ENCODE measurements around the gene HDAC4. TPM values are rescaled to one million over a fixed set of nuclear protein-coding genes. Genes with fewer than 3 reads are reported as not detected.

HDAC4 gene
- total and polyA plus RNA-seq, 2 donors (not counting 1 experiment from before 2014, with no cell fraction given): 13.5 to 46.0 TPM

- Histone ChIP-seq H3K36me3 (replicated peaks in 1 of 2; ENCODE audit: control extremely low read depth in 1 of 2, control insufficient read depth in 1 of 2, extremely low read depth in 1 of 2, insufficient read depth in 2 of 2, low read length in 1 of 2) (no peaks in the 10 kb centered on the region), H3K9me3 (ENCODE audit: control extremely low read depth in 1 of 3, control insufficient read depth in 2 of 3, insufficient read depth in 1 of 3, low read length in 2 of 3) (no peaks in the 10 kb centered on the region), H2AFZ (ENCODE audit: insufficient read depth, low read depth, low read length, poor library complexity, severe bottlenecking) (no peak overlapping the region), H3K4me1 (ENCODE audit: control insufficient read depth in 2 of 2, insufficient read depth in 2 of 2, low read length in 2 of 2) (peaks cover 11 to 20% of the 10 kb centered on the region in 2 donors), H3K27ac (ENCODE audit: low read length in 2 of 2) (no peak overlapping the region), H3K4me3 (ENCODE audit: control extremely low read depth in 1 of 5, extremely low read depth in 1 of 5, insufficient read depth in 1 of 5, low read depth in 2 of 5, low read length in 4 of 5) (no peak overlapping the region), H4K20me1 (ENCODE audit: control insufficient read depth, insufficient read depth, low read length, poor library complexity, severe bottlenecking) (peaks cover 12% of the 10 kb centered on the region), H3K9ac (ENCODE audit: low read length) (no peak overlapping the region), H3K79me2 (ENCODE audit: control insufficient read depth, insufficient read depth, low read length) (peaks cover 56% of the 10 kb centered on the region), H3K4me2 (replicated peaks; ENCODE audit: low read depth, low read length, poor library complexity, severe bottlenecking) (no peak overlapping the region), H3K27me3 (replicated peaks in 1 of 4; ENCODE audit: control extremely low read depth in 1 of 4, control insufficient read depth in 3 of 4, insufficient read depth in 4 of 4, low read length in 3 of 4) (no peaks in the 10 kb centered on the region)
- peak; percentile 15 for DNase-seq
- ATAC-seq (ENCODE audit: low read depth): no peak
- CTCF ChIA-PET: interaction anchor here (1.2 to 2.0 kb wide), 4 partner anchors 17 to 255 kb away, joined by 4 to 9 read pairs (median 7); no protein-coding TSS in a partner anchor
- intact Hi-C loops (cut with micrococcal nuclease): loop anchor here (5.0 kb wide), 1 partner anchor 361 kb away; no protein-coding TSS in a partner anchor
- Mint-ChIP-seq H3K27ac (no peak overlapping the region), H3K4me1 (peaks cover 33% of the 10 kb centered on the region), H3K9me3 (ENCODE audit: insufficient read depth) (no peaks in the 10 kb centered on the region), H3K27me3 (no peaks in the 10 kb centered on the region), H3K4me3 (no peak overlapping the region)
- no peak for TF ChIP-seq CTCF (IDR thresholded peaks at IDR 0.05)
- TF ChIP-seq EZH2 (IDR thresholded peaks at IDR 0.05; ENCODE audit: borderline replicate concordance, insufficient read depth, low read depth, low read length, poor library complexity, severe bottlenecking): no peak
- POLR2A ChIA-PET: interaction anchor here (0.8 kb wide), 1 partner anchor 17 kb away, joined by 4 read pairs; no protein-coding TSS in a partner anchor
- whole genome bisulfite sequencing (ENCODE audit: insufficient coverage): 97% methylated on average over 5 of the region's 10 CpGs
Measured at GRCh38 chr2:239398521-239398921, 2.3 kb downstream of the HDAC4 start.

GRCh38 chr2:239397931-239398471, 2.8 kb downstream of the HDAC4 start:
- TF ChIP-seq EZH2 (IDR thresholded peaks at IDR 0.05; ENCODE audit: borderline replicate concordance, insufficient read depth, low read depth, low read length, poor library complexity, severe bottlenecking) (no peak), CTCF (IDR thresholded peaks at IDR 0.05) (no peak)
- ChIA-PET CTCF (interaction anchor here (1.2 to 2.0 kb wide), 4 partner anchors 17 to 255 kb away, joined by 4 to 9 read pairs (median 7); no protein-coding TSS in a partner anchor), POLR2A (no interaction called here)
- intact Hi-C loops (cut with micrococcal nuclease): loop anchor here (5.0 kb wide), 1 partner anchor 361 kb away; no protein-coding TSS in a partner anchor
- Histone ChIP-seq H3K4me3 (ENCODE audit: control extremely low read depth in 1 of 5, extremely low read depth in 1 of 5, insufficient read depth in 1 of 5, low read depth in 2 of 5, low read length in 4 of 5) (no peak overlapping the region), H3K4me2 (replicated peaks; ENCODE audit: low read depth, low read length, poor library complexity, severe bottlenecking) (no peak overlapping the region), H4K20me1 (ENCODE audit: control insufficient read depth, insufficient read depth, low read length, poor library complexity, severe bottlenecking) (peaks cover 17% of the 10 kb centered on the region), H3K27me3 (replicated peaks in 1 of 4; ENCODE audit: control extremely low read depth in 1 of 4, control insufficient read depth in 3 of 4, insufficient read depth in 4 of 4, low read length in 3 of 4) (no peaks in the 10 kb centered on the region), H3K4me1 (ENCODE audit: control insufficient read depth in 2 of 2, insufficient read depth in 2 of 2, low read length in 2 of 2) (peaks cover 11 to 20% of the 10 kb centered on the region in 2 donors), H3K36me3 (replicated peaks in 1 of 2; ENCODE audit: control extremely low read depth in 1 of 2, control insufficient read depth in 1 of 2, extremely low read depth in 1 of 2, insufficient read depth in 2 of 2, low read length in 1 of 2) (no peaks in the 10 kb centered on the region), H2AFZ (ENCODE audit: insufficient read depth, low read depth, low read length, poor library complexity, severe bottlenecking) (no peak overlapping the region), H3K79me2 (ENCODE audit: control insufficient read depth, insufficient read depth, low read length) (peaks cover 61% of the 10 kb centered on the region), H3K27ac (ENCODE audit: low read length in 2 of 2) (no peak overlapping the region), H3K9ac (ENCODE audit: low read length) (no peak overlapping the region), H3K9me3 (ENCODE audit: control extremely low read depth in 1 of 3, control insufficient read depth in 2 of 3, insufficient read depth in 1 of 3, low read length in 2 of 3) (no peaks in the 10 kb centered on the region)
- Mint-ChIP-seq H3K27ac (no peak overlapping the region), H3K4me3 (peak overlapping the region; percentile 41), H3K4me1 (peaks cover 33% of the 10 kb centered on the region), H3K27me3 (no peaks in the 10 kb centered on the region), H3K9me3 (ENCODE audit: insufficient read depth) (no peaks in the 10 kb centered on the region)
- no peak for DNase-seq
- 98% methylated on average over 7 of the region's 16 CpGs for WGBS (ENCODE audit: insufficient coverage)
- no peak for ATAC-seq (ENCODE audit: low read depth)
